Prostate gland (tissue), 2 donors: ENCODE results near the gene RUNX3. TPM values are rescaled to one million over a fixed set of nuclear protein-coding genes. Genes with fewer than 3 reads are reported as not detected.

Experiments
- DNase-seq: peaks from one replicate; pipeline ENCODE4 v3.0.0-alpha.2; 2019; ENCODE audit warnings: low spot score
- H3K27ac ChIP-seq, 2 donors: fragments of 200-600 bp; sonication (generic); 2 replicates each; pipeline ENCODE4 v1.5.1; 2017 to 2019
- H3K27me3 ChIP-seq: fragments of 200-600 bp; sonication (generic); replicated peaks from 2 replicates; pipeline ENCODE4 v1.5.1; 2019; ENCODE audit not compliant: insufficient read depth
- H3K36me3 ChIP-seq, 2 donors: fragments of 200-600 bp; sonication (generic); 1 replicate in 1 of 2; 2 replicates in 1 of 2; pipeline versions ENCODE4 v1.5.1 to v1.8.1; 2017 to 2019
- H3K4me1 ChIP-seq: fragments of 200-600 bp; sonication (generic); replicated peaks from 2 replicates; pipeline ENCODE4 v1.5.1; 2019
- H3K4me3 ChIP-seq, 2 donors: fragments of 200-600 bp; sonication (generic); 2 replicates each; pipeline ENCODE4 v1.5.1; 2017 to 2019
- H3K9me3 ChIP-seq: fragments of 200-600 bp; sonication (generic); 2 replicates; pipeline ENCODE4 v1.5.1; 2017
- CTCF ChIP-seq, 4 experiments: fragments of 200-600 bp in 2 of 4; fragments of 450-650 bp in 2 of 4; sonication (generic) in 2 of 4; IDR thresholded peaks; 1 replicate in 3 of 4; 2 replicates in 1 of 4; pipeline ENCODE4 v1.5.1; 2016 to 2019; ENCODE audit warnings: antibody characterized with exemption in 4 of 4, mild to moderate bottlenecking in 2 of 4, moderate library complexity in 2 of 4
- POLR2A ChIP-seq: fragments of 450-650 bp; IDR thresholded peaks from one replicate; pipeline ENCODE4 v1.6.1; 2016; ENCODE audit warnings: antibody characterized with exemption, mild to moderate bottlenecking
- POLR2AphosphoS5 ChIP-seq: sonication (generic); formaldehyde crosslinking; IDR thresholded peaks from one replicate; pipeline ENCODE4 v1.6.1; 2017; ENCODE audit warnings: antibody characterized with exemption
- WGBS: methylation state at CpG from one replicate; pipeline ENCODE4 v1.1.5; 2018; 5-methylcytosine and 5-hydroxymethylcytosine counted together
- intact Hi-C: fragments of 100-400 bp; cut with DNase I; formaldehyde crosslinking; loops from one replicate; pipeline ENCODE4 v1.14.2; 2022
- total RNA-seq, 2 donors: library from RNA; depleted of rRNA; stranded (reverse); fragments of >200 nt; gene quantifications; one replicate each; pipeline ENCODE4 v1.1.0, GENCODE V29; 2016

Gene RUNX3
- total RNA-seq, 2 donors from 2014 or later, result 2.5 to 3.4 TPM

- 94% methylated on average over 22 of the region's 23 CpGs for WGBS
Observed at GRCh38 chr1:24963943-24964693, 34.0 kb upstream of the RUNX3 start.

GRCh38 chr1:24963099-24963872 lies 33.2 kb upstream of the RUNX3 start:
- Histone ChIP-seq H3K27me3 (no peaks in the 10 kb centered on the region), H3K27ac (no peak overlapping the region), H3K4me3 (no peak overlapping the region), H3K9me3 (no peaks in the 10 kb centered on the region), H3K36me3 (no peaks in the 10 kb centered on the region), H3K4me1 (no peaks in the 10 kb centered on the region)
- intact Hi-C loops, result no loop called here
- no peak for TF ChIP-seq POLR2A
- TF ChIP-seq POLR2AphosphoS5, result no peak
- TF ChIP-seq CTCF (IDR thresholded peaks at IDR 0.05), result no peak
- WGBS, result 76% methylated on average over 9 of the region's 9 CpGs
- DNase-seq, result no peak

More at GRCh38 chr1:24963943-24964693, 34.0 kb upstream of the RUNX3 start:
- Histone ChIP-seq H3K36me3 (no peaks in the 10 kb centered on the region), H3K4me1 (no peaks in the 10 kb centered on the region), H3K27ac (no peak overlapping the region), H3K27me3 (no peaks in the 10 kb centered on the region), H3K4me3 (no peak overlapping the region), H3K9me3 (no peaks in the 10 kb centered on the region)
- intact Hi-C loops, result no loop called here
- TF ChIP-seq CTCF (IDR thresholded peaks at IDR 0.05), result no peak
- no peak for DNase-seq

GRCh38 chr1:24961961-24962861 lies 32.1 kb upstream of the RUNX3 start:
- H3K4me1 ChIP-seq, result no peaks in the 10 kb centered on the region
- H3K4me3 ChIP-seq, result no peak overlapping the region
- no peak for TF ChIP-seq CTCF (IDR thresholded peaks at IDR 0.05)
- TF ChIP-seq POLR2A, result no peak
- TF ChIP-seq POLR2AphosphoS5, result no peak
- no peak for DNase-seq
- intact Hi-C loops, result no loop called here
- WGBS, result 86% methylated on average over 26 of the region's 26 CpGs
- H3K9me3 ChIP-seq, result no peaks in the 10 kb centered on the region
- no peaks in the 10 kb centered on the region for H3K36me3 ChIP-seq
- no peaks in the 10 kb centered on the region for H3K27me3 ChIP-seq
- H3K27ac ChIP-seq, result no peak overlapping the region

- Histone ChIP-seq H3K27me3 (no peaks in the 10 kb centered on the region), H3K27ac (no peak overlapping the region), H3K36me3 (no peaks in the 10 kb centered on the region), H3K4me3 (no peak overlapping the region), H3K4me1 (no peaks in the 10 kb centered on the region), H3K9me3 (no peaks in the 10 kb centered on the region)
- intact Hi-C loops, result no loop called here
- TF ChIP-seq CTCF (IDR thresholded peaks at IDR 0.05) (no peak), POLR2AphosphoS5 (no peak), POLR2A (no peak)
- 93% methylated on average over 7 of the region's 7 CpGs for WGBS
- DNase-seq, result no peak
Observed at GRCh38 chr1:24961334-24961733, 31.3 kb upstream of the RUNX3 start.
